Measurements from ENCODE around the gene KDM5D. TPM values are rescaled to one million over a fixed set of nuclear protein-coding genes. Genes with fewer than 3 reads are reported as not detected.

Gene KDM5D
- 0.22 and 36.1 TPM in 2 replicates for total RNA-seq

GRCh38 chrY:19744381-19745378 is at the start of gene KDM5D:
Gene KDM5D (minus strand): TSS chrY:19744726. CDS start chrY:19744534, 192 bp downstream.

Data from articular chondrocyte of knee joint (primary cell).